Measurements from ENCODE around the gene DLG3. TPM values are rescaled to one million over a fixed set of nuclear protein-coding genes. Genes with fewer than 3 reads are reported as not detected.

Gene DLG3
- total RNA-seq, 1 donor from 2014 or later: 12.5 TPM

DNA sequence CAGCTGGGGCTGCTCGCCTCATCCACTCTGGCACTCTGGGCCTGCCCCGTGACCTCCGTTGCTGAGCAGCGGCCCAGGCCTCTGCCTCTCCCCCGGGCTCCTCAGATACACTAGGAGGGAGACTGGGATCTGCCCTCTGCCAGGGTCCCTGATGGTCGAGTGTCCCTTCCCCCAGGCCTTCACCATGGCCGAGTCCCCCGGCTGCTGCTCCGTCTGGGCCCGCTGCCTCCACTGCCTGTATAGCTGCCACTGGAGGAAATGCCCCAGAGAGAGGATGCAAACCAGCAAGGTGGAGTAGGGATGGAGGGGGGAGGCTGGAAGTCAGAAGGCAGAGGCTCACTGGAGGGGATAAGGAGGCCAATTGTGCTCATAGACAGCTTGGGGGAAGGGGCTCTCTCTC, 19.8 kb upstream of the DLG3 start:
- TF ChIP-seq, protein P1, sequence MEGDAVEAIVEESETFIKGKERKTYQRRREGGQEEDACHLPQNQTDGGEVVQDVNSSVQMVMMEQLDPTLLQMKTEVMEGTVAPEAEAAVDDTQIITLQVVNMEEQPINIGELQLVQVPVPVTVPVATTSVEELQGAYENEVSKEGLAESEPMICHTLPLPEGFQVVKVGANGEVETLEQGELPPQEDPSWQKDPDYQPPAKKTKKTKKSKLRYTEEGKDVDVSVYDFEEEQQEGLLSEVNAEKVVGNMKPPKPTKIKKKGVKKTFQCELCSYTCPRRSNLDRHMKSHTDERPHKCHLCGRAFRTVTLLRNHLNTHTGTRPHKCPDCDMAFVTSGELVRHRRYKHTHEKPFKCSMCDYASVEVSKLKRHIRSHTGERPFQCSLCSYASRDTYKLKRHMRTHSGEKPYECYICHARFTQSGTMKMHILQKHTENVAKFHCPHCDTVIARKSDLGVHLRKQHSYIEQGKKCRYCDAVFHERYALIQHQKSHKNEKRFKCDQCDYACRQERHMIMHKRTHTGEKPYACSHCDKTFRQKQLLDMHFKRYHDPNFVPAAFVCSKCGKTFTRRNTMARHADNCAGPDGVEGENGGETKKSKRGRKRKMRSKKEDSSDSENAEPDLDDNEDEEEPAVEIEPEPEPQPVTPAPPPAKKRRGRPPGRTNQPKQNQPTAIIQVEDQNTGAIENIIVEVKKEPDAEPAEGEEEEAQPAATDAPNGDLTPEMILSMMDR (IDR thresholded peaks at IDR 0.05): no peak
- no peak overlapping the region for H3K4me3 Mint-ChIP-seq (ENCODE audit: unreplicated experiment)
- H3K36me3 Mint-ChIP-seq (ENCODE audit: unreplicated experiment): no peaks in the 10 kb centered on the region
- H3K9me3 Mint-ChIP-seq (ENCODE audit: unreplicated experiment): peaks cover 6% of the 10 kb centered on the region
- no peaks in the 10 kb centered on the region for H3K27me3 Mint-ChIP-seq (ENCODE audit: unreplicated experiment)
- H3K27ac Mint-ChIP-seq (ENCODE audit: unreplicated experiment): no peak overlapping the region
- DNase-seq (ENCODE audit: extremely low spot score, unreplicated experiment): no peak
- no peaks in the 10 kb centered on the region for H3K4me1 Mint-ChIP-seq (ENCODE audit: unreplicated experiment)

DNA sequence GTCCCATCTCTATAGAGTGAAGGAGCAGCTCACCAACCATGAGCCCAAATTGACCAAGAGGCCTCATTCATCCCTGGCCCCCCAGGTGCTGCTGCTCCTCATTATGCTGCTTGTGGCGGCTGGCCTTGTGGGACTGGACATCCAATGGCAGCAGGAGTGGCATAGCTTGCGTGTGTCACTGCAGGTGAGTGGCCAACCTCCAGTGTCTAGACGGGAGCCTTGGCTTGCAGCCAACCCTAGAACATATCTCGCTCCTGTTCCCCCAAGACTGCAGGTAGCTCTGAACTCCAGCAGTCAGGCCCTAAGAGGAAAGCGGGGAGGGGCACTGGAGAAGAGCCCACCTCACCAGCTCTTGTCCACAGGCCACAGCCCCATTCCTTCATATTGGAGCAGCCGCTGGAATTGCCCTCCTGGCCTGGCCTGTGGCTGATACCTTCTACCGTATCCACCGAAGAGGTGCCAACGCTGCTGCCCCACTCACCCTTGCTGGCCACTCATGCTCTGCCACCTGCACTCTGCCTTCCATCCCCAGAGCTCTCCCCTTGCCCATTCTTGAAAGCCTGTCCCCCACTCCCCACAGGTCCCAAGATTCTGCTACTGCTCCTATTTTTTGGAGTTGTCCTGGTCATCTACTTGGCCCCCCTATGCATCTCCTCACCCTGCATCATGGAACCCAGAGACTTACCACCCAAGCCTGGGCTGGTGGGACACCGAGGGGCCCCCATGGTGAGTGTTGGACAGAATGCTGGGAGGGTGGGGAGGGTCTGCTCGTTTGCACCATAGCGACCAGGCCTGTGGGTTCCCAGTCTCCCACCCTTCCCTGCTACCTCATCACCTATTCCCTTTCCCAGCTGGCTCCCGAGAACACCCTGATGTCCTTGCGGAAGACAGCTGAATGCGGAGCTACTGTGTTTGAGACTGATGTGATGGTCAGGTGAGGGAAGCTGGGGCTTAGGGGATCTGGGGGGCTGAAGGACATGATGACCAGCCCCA, 18.1 kb upstream of the DLG3 start:
- Mint-ChIP-seq H3K4me3 (ENCODE audit: unreplicated experiment) (no peak overlapping the region), H3K27ac (ENCODE audit: unreplicated experiment) (no peak overlapping the region), H3K27me3 (ENCODE audit: unreplicated experiment) (no peaks in the 10 kb centered on the region), H3K9me3 (ENCODE audit: unreplicated experiment) (peaks cover 11% of the 10 kb centered on the region), H3K4me1 (ENCODE audit: unreplicated experiment) (no peaks in the 10 kb centered on the region), H3K36me3 (ENCODE audit: unreplicated experiment) (no peaks in the 10 kb centered on the region)
- TF ChIP-seq, protein P1 (IDR thresholded peaks at IDR 0.05): no peak
- DNase-seq (ENCODE audit: extremely low spot score, unreplicated experiment): no peak

DNA sequence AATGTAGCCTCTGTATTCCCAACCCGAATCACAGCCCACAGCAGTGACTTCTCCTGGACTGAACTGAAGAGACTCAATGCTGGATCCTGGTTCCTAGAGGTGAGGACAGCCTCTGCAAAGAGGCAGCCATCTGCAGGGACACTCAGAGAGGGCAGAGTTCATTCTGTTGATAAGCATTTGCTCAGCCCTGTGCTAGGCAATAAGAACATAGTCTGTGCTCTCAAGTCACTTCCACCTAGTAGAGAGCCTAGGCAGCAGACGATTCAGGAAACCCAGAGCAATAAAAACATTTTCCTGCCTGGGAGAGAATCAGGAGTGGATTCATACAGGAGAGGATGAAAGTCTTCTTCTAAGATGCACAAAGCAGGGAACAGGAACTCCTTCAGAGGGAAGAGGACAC, 17.3 kb upstream of the DLG3 start:
- DNase-seq (ENCODE audit: extremely low spot score, unreplicated experiment): no peak
- Mint-ChIP-seq H3K4me1 (ENCODE audit: unreplicated experiment) (no peaks in the 10 kb centered on the region), H3K4me3 (ENCODE audit: unreplicated experiment) (no peak overlapping the region)

DNA sequence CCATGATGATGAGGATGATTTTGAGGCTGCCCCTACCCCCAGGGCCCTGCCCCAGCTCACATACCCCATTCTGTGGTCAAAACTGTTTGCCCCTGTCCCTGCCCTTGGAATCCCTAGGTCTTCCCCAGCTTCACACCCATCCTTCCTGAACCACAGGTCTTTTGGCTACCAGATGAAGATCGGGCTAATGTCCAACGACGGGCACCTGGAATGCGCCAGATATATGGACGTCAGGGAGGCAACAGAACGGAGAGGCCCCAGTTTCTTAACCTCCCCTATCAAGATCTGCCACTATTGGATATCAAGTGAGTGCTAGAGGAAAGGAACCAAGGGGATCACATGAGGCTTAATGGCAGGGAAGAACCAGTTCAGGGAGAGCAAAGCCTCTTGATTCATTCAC, 14.9 kb upstream of the DLG3 start:
- Mint-ChIP-seq H3K4me1 (ENCODE audit: unreplicated experiment) (peaks cover 5% of the 10 kb centered on the region), H3K36me3 (ENCODE audit: unreplicated experiment) (no peaks in the 10 kb centered on the region), H3K27ac (ENCODE audit: unreplicated experiment) (no peak overlapping the region), H3K27me3 (ENCODE audit: unreplicated experiment) (no peaks in the 10 kb centered on the region), H3K4me3 (ENCODE audit: unreplicated experiment) (no peak overlapping the region), H3K9me3 (ENCODE audit: unreplicated experiment) (peaks cover 15% of the 10 kb centered on the region)
- TF ChIP-seq, protein P1 (IDR thresholded peaks at IDR 0.05): no peak
- no peak for DNase-seq (ENCODE audit: extremely low spot score, unreplicated experiment)

More for the DNA sequence above, 17.3 kb upstream of the DLG3 start:
- TF ChIP-seq, protein P1 (IDR thresholded peaks at IDR 0.05): no peak
- Mint-ChIP-seq H3K27ac (ENCODE audit: unreplicated experiment) (no peak overlapping the region), H3K27me3 (ENCODE audit: unreplicated experiment) (no peaks in the 10 kb centered on the region), H3K9me3 (ENCODE audit: unreplicated experiment) (peaks cover 11% of the 10 kb centered on the region), H3K36me3 (ENCODE audit: unreplicated experiment) (no peaks in the 10 kb centered on the region)
